Body of pancreas (tissue), 4 donors: Measurements from ENCODE around the gene UAP1L1.

Experiments used
- POLR2A ChIP-seq, 3 donors: fragments of 450-650 bp; IDR thresholded peaks; one replicate each; pipeline ENCODE4 v1.6.1; 2016; ENCODE audit warnings: antibody characterized with exemption in 3 of 3, mild to moderate bottlenecking in 2 of 3
- TF ChIP-seq, protein P1 (sequence below), 7 experiments: fragments of 450-650 bp in 4 of 7; fragments of 200-600 bp in 3 of 7; sonication (generic) in 3 of 7; IDR thresholded peaks; one replicate each; pipeline ENCODE4 v1.5.1; 2016 to 2019; ENCODE audit warnings: antibody characterized with exemption in 7 of 7

- TF ChIP-seq, protein P1, sequence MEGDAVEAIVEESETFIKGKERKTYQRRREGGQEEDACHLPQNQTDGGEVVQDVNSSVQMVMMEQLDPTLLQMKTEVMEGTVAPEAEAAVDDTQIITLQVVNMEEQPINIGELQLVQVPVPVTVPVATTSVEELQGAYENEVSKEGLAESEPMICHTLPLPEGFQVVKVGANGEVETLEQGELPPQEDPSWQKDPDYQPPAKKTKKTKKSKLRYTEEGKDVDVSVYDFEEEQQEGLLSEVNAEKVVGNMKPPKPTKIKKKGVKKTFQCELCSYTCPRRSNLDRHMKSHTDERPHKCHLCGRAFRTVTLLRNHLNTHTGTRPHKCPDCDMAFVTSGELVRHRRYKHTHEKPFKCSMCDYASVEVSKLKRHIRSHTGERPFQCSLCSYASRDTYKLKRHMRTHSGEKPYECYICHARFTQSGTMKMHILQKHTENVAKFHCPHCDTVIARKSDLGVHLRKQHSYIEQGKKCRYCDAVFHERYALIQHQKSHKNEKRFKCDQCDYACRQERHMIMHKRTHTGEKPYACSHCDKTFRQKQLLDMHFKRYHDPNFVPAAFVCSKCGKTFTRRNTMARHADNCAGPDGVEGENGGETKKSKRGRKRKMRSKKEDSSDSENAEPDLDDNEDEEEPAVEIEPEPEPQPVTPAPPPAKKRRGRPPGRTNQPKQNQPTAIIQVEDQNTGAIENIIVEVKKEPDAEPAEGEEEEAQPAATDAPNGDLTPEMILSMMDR (IDR thresholded peaks at IDR 0.05), result no peak
- no peak for TF ChIP-seq POLR2A (IDR thresholded peaks at IDR 0.05)
These were observed 20.4 kb upstream of the UAP1L1 start for GRCh38 chr9:137056739-137057415.
